Erythroblast (primary cell): ENCODE results near the gene MRPL9.
A peak's percentile ranks its signal among the peaks of the same experiment; 100 is the strongest.
"Not testable (repeated sequence)": the region's sequence is repeated elsewhere in the genome, so short reads cannot be mapped to it uniquely, and the experiment has no call there.

Source experiments
- DNase-seq, 2 experiments: peaks; one replicate each; lab custom pipeline; 2025; lab: John Stamatoyannopoulos, UW
- GATA1 ChIP-seq: IDR thresholded peaks from 2 replicates; pipeline ENCODE4 v1.6.1; 2011; ENCODE audit warnings: low read depth, mild to moderate bottlenecking, control low read depth, low read length, moderate library complexity
- POLR2A ChIP-seq: IDR thresholded peaks from 2 replicates; pipeline ENCODE4 v1.6.1; 2011; ENCODE audit warnings: mild to moderate bottlenecking, low read length

MRPL9 gene

GRCh38 chr1:151800830-151801229 is 37.5 kb upstream of the MRPL9 start:
- no peak for TF ChIP-seq POLR2A
- no peak for TF ChIP-seq GATA1
- DNase-seq, result no peak

GRCh38 chr1:151799179-151800022 is 36.1 kb upstream of the MRPL9 start:
- DNase-seq, result no peak
- no peak for TF ChIP-seq GATA1
- TF ChIP-seq POLR2A, result no peak

DNA sequence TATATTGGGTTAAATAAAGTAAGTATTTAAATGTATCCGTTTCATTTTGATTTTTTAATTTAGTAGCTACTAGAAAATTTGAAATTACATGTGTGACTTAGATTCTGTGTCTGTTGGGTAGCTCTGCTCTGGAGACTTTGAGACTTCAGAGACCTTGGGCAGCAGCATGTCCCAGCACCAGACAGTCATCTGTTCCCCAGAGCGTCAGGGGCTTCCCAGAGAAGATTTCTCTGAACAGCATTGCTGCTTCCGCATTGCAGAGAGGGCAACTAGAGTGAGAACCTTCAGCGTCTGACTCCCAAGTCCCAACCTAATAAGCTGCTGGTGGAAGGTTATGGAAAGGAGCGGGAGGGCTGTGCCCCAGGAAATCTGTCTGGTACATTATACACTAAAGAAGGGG is 35.3 kb upstream of the MRPL9 start:
- no peak for TF ChIP-seq POLR2A
- no peak for TF ChIP-seq GATA1
- no peak for DNase-seq

DNA sequence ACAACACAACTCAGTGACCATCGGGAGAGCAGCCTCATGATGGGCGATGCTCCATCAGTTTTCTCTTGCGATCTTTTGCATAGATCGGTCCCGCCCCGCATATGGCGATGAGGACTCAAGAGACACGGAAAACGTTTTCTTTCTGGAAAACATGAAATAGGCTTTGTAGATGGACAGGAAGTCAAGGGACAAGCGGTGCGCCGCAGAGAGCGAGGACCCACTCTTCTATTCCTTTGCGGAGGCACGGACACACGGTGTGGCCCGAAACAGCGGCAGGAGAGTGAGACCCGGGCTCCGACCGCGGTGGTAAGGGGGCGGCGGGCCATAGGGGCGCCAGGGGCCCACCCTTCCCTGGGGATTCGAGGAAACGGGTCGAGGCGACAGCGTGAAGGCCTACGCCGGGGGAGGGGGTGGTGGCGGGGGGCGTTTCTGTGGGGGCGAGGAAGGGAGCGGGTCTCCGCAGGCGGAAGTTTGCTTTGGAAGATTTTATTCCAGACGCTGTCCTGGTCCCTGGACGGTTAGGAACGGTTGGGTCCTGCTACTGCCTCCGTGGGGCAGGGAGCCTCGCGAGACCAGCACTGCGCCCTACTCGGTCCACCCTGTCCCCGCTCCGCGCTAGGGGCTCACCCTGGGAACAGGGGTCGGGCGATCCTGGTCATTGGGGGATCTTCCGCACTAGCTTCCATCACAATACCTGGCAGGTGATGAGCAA is 27.8 kb upstream of the MRPL9 start:
- DNase-seq, result peak; percentile 32 to 41
- no peak for TF ChIP-seq POLR2A
- no peak for TF ChIP-seq GATA1

DNA sequence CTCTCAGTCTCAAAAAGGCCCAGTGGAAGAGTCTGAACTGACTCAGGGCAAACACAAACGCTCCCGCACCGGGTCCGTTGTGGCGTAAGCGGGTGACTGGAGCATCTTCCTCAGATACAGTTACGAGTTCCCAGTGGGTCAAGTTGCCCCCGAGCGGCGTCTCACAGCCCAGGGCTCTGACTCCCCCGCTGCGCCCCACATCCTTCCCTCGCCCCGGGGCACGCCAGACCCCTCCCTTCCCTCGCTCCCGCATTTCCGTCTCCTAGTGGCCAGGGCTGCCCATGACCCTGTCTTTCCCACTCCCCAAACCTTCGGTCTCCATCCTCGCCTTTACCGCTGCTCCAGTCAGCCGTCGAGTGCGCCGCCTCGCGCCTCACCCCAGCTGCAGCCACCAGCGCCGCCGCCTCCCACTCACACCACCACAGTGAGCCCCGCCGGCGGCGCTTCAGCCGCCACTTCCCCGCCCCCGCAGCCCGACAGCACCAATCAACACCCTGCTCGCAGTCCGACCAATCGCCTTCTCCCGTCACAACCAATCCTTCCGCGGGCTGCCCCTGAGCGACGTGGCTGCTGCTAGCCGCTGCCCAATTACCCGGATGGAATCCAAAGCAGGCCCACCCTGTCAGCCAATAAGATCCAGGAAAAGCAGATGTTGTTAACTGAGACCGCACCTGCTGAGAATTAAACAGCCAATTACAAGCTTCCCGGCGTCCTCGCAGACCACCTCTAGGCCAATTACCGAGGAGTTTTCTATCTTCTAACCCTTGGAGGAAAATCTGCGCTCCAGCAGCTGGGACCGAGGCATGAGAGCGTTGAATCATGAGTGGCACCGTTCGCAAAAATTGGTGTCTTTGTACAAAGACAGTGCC is 27.0 kb upstream of the MRPL9 start, which contains the start of gene TDRKH:
TDRKH (minus strand) TSS at position 430 of the 869 bp plus-strand sequence. CDS start 7,478 bp downstream, outside the sequence.
- DNase-seq, result peak; percentile 99 to 100
- TF ChIP-seq GATA1 (no peak), POLR2A (peak; percentile 57)

- TF ChIP-seq GATA1, result no peak
- no peak for TF ChIP-seq POLR2A
- DNase-seq, result no peak
Observed at GRCh38 chr1:151787689-151788088, 24.4 kb upstream of the MRPL9 start.

DNA sequence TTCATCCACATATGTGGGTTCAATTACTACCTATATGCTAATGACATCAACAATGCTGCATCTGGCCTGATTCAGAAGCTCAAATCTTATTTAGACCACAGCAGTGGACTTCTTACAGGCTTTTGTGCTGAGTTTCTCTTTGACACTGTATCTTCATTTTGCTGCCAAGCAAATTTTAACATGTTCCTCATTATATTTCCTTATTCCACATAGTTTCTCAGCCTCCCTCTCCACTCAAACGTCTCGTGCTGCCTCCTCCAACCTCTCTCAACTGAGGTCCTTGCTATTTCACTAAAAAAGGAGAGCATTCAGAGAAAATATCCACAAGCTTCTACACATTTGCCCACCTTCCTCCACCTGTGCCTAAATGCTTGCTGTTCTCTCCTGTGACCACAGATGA is 20.5 kb upstream of the MRPL9 start:
- DNase-seq, result no peak

GRCh38 chr1:151782741-151783140 is 19.4 kb upstream of the MRPL9 start:
- DNase-seq, result no peak

More for the DNA sequence above, 20.5 kb upstream of the MRPL9 start:
- TF ChIP-seq GATA1, result no peak
- TF ChIP-seq POLR2A, result no peak

GRCh38 chr1:151782026-151782425 is 18.7 kb upstream of the MRPL9 start:
- not testable (repeated sequence) for DNase-seq

More at GRCh38 chr1:151782741-151783140, 19.4 kb upstream of the MRPL9 start:
- no peak for TF ChIP-seq POLR2A
- no peak for TF ChIP-seq GATA1

GRCh38 chr1:151780736-151781135 is 17.4 kb upstream of the MRPL9 start:
- DNase-seq, result not testable (repeated sequence)

GRCh38 chr1:151779852-151780251 is 16.6 kb upstream of the MRPL9 start:
- DNase-seq, result no peak
- TF ChIP-seq POLR2A (no peak), GATA1 (no peak)

- DNase-seq, result no peak
- TF ChIP-seq POLR2A (no peak), GATA1 (no peak)
Observed at GRCh38 chr1:151777317-151777716, 14.0 kb upstream of the MRPL9 start.

DNA sequence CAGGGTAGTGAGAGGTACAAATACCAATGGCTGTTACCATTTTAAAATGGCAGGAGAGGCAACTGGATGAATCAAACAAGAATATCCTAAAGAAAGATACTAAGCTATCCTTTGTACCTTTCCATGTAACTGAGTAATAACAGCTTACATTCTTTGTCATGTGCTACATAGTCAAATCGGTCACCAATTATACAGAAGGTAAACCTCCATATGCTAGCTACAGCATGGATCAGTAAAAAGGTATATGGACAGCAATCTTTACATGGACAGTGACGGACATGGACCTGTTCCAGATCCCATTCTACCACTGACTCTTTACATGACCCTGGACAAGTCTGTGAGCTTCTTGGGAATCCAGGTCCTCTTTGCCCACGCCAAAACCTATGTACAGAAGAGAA is 13.4 kb upstream of the MRPL9 start:
- TF ChIP-seq POLR2A (no peak), GATA1 (no peak)
- no peak for DNase-seq
